ENCODE data around the gene GMCL2. TPM values are rescaled to one million over a fixed set of nuclear protein-coding genes. Genes with fewer than 3 reads are reported as not detected.

The GMCL2 gene
- polyA plus RNA-seq, 1 donor from 2014 or later: not detected

DNA sequence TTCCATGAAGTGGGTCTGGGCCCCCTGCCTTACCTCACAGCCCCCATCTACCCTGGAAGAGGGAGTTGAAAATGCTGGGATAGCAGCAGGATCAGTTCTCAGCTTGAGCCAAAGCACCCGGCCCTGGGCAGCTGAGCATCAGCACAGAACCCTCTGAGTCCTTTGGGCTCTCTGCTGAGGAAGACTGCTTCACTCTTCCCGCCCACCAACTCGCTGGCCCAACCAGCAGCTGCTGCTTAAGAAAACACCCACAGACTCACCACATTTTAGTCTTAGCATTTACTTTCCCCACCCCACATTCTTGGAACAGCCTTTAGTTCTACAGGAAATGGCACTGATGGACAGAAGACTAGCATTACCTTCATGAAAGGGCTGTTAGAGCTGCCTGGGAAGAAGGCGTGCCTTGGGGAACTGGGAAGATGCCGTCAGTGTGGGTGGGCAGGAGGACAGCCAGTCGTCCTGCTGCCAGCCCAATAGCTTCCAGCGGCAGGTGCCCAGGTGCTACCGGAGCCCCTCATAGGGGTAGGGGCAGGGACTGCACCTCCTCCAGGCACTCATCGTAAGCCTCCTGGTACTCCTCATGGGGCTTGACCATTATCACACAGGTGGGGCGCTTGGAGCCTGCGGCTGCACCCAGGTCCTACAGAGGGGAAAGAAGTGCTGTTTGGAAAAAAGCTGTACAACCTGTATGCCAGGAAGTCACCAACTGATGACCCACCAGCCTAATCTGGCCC is 37.8 kb downstream of the GMCL2 start:
- H3K9ac ChIP-seq (ENCODE audit: low read length): no peak overlapping the region
- no peak overlapping the region for H3K4me2 ChIP-seq (ENCODE audit: low read length)
- H3K36me3 ChIP-seq (ENCODE audit: insufficient read depth, low read length): no peaks in the 10 kb centered on the region
- TF ChIP-seq SMC3 (conservative IDR thresholded peaks at IDR 0.05; ENCODE audit: poor library complexity) (no peak), EP300 (conservative IDR thresholded peaks at IDR 0.05; ENCODE audit: poor library complexity, severe bottlenecking) (no peak), RAD21 (conservative IDR thresholded peaks at IDR 0.05) (no peak), MXI1 (conservative IDR thresholded peaks at IDR 0.05; ENCODE audit: poor library complexity, severe bottlenecking) (no peak), EZH2 (IDR thresholded peaks at IDR 0.05; ENCODE audit: borderline replicate concordance, insufficient read depth, low read length, poor library complexity, severe bottlenecking) (no peak), POLR2AphosphoS5 (IDR thresholded peaks at IDR 0.05) (no peak), TAF1 (IDR thresholded peaks at IDR 0.05; ENCODE audit: low read depth) (no peak)
- TF ChIP-seq, protein P1, sequence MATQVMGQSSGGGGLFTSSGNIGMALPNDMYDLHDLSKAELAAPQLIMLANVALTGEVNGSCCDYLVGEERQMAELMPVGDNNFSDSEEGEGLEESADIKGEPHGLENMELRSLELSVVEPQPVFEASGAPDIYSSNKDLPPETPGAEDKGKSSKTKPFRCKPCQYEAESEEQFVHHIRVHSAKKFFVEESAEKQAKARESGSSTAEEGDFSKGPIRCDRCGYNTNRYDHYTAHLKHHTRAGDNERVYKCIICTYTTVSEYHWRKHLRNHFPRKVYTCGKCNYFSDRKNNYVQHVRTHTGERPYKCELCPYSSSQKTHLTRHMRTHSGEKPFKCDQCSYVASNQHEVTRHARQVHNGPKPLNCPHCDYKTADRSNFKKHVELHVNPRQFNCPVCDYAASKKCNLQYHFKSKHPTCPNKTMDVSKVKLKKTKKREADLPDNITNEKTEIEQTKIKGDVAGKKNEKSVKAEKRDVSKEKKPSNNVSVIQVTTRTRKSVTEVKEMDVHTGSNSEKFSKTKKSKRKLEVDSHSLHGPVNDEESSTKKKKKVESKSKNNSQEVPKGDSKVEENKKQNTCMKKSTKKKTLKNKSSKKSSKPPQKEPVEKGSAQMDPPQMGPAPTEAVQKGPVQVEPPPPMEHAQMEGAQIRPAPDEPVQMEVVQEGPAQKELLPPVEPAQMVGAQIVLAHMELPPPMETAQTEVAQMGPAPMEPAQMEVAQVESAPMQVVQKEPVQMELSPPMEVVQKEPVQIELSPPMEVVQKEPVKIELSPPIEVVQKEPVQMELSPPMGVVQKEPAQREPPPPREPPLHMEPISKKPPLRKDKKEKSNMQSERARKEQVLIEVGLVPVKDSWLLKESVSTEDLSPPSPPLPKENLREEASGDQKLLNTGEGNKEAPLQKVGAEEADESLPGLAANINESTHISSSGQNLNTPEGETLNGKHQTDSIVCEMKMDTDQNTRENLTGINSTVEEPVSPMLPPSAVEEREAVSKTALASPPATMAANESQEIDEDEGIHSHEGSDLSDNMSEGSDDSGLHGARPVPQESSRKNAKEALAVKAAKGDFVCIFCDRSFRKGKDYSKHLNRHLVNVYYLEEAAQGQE (IDR thresholded peaks at IDR 0.05; ENCODE audit: borderline replicate concordance): no peak
- TF ChIP-seq, protein P2, sequence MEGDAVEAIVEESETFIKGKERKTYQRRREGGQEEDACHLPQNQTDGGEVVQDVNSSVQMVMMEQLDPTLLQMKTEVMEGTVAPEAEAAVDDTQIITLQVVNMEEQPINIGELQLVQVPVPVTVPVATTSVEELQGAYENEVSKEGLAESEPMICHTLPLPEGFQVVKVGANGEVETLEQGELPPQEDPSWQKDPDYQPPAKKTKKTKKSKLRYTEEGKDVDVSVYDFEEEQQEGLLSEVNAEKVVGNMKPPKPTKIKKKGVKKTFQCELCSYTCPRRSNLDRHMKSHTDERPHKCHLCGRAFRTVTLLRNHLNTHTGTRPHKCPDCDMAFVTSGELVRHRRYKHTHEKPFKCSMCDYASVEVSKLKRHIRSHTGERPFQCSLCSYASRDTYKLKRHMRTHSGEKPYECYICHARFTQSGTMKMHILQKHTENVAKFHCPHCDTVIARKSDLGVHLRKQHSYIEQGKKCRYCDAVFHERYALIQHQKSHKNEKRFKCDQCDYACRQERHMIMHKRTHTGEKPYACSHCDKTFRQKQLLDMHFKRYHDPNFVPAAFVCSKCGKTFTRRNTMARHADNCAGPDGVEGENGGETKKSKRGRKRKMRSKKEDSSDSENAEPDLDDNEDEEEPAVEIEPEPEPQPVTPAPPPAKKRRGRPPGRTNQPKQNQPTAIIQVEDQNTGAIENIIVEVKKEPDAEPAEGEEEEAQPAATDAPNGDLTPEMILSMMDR (IDR thresholded peaks at IDR 0.05; ENCODE audit: poor library complexity, severe bottlenecking): no peak
- no peaks in the 10 kb centered on the region for H3F3A ChIP-seq (ENCODE audit: insufficient read depth, low read length, poor library complexity, severe bottlenecking)
- H2AFZ ChIP-seq (ENCODE audit: low read depth, low read length): no peak overlapping the region
- H3K27ac ChIP-seq (ENCODE audit: low read length): no peak overlapping the region
- peaks cover 5% of the 10 kb centered on the region for H3K79me2 ChIP-seq (replicated peaks; ENCODE audit: insufficient read depth, low read length)
- no peaks in the 10 kb centered on the region for H3K9me3 ChIP-seq (ENCODE audit: low read length)
- H3K4me3 ChIP-seq (ENCODE audit: low read length): no peak overlapping the region
- H3K9me2 ChIP-seq (ENCODE audit: insufficient read depth, low read length): no peaks in the 10 kb centered on the region
- H3K27me3 ChIP-seq (ENCODE audit: insufficient read depth, low read depth, low read length): no peaks in the 10 kb centered on the region
- H4K20me1 ChIP-seq (ENCODE audit: insufficient read depth): no peaks in the 10 kb centered on the region

DNA sequence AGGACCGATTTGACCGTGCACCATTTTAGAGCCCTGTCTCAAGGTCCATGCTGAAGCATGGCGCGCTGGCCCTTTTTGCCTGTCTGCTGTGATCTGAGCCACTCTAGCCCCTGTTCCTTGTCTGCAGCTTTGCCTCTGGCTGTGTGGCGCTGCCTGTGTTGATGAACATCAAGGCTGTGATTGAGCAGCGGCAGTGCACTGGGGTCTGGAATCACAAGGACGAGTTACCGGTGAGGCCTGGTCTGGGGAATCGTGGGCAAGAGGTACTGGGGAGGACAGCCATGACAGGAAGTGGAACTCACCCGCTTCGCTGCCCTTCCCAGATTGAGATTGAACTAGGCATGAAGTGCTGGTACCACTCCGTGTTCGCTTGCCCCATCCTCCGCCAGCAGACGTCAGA is 39.8 kb downstream of the GMCL2 start:
- Histone ChIP-seq H3K9me3 (ENCODE audit: low read length) (no peaks in the 10 kb centered on the region), H2AFZ (ENCODE audit: low read depth, low read length) (no peak overlapping the region), H3K9me2 (ENCODE audit: insufficient read depth, low read length) (no peaks in the 10 kb centered on the region), H3K27ac (ENCODE audit: low read length) (no peak overlapping the region), H3K4me2 (ENCODE audit: low read length) (no peak overlapping the region), H3K79me2 (replicated peaks; ENCODE audit: insufficient read depth, low read length) (no peaks in the 10 kb centered on the region), H3K4me3 (ENCODE audit: low read length) (no peak overlapping the region), H3K27me3 (ENCODE audit: insufficient read depth, low read depth, low read length) (no peaks in the 10 kb centered on the region), H3K36me3 (ENCODE audit: insufficient read depth, low read length) (no peaks in the 10 kb centered on the region), H4K20me1 (ENCODE audit: insufficient read depth) (no peaks in the 10 kb centered on the region), H3K9ac (ENCODE audit: low read length) (no peak overlapping the region), H3F3A (ENCODE audit: insufficient read depth, low read length, poor library complexity, severe bottlenecking) (no peaks in the 10 kb centered on the region)
- TF ChIP-seq RAD21 (conservative IDR thresholded peaks at IDR 0.05): no peak
- TF ChIP-seq POLR2AphosphoS5 (IDR thresholded peaks at IDR 0.05): no peak
- no peak for TF ChIP-seq TAF1 (IDR thresholded peaks at IDR 0.05; ENCODE audit: low read depth)
- TF ChIP-seq, protein P1 (IDR thresholded peaks at IDR 0.05; ENCODE audit: borderline replicate concordance): no peak
- no peak for TF ChIP-seq SMC3 (conservative IDR thresholded peaks at IDR 0.05; ENCODE audit: poor library complexity)
- TF ChIP-seq EP300 (conservative IDR thresholded peaks at IDR 0.05; ENCODE audit: poor library complexity, severe bottlenecking): no peak
- no peak for TF ChIP-seq EZH2 (IDR thresholded peaks at IDR 0.05; ENCODE audit: borderline replicate concordance, insufficient read depth, low read length, poor library complexity, severe bottlenecking)
- TF ChIP-seq, protein P2 (IDR thresholded peaks at IDR 0.05; ENCODE audit: poor library complexity, severe bottlenecking): no peak
- TF ChIP-seq MXI1 (conservative IDR thresholded peaks at IDR 0.05; ENCODE audit: poor library complexity, severe bottlenecking): no peak
